Keratinocyte (primary cell): Measurements from ENCODE around the gene KRT2. TPM values are rescaled to one million over a fixed set of nuclear protein-coding genes. Genes with fewer than 3 reads are reported as not detected.

Experiments used
- DNase-seq: peaks from one replicate; pipeline ENCODE4 v3.0.0-alpha.2; 2011; ENCODE audit warnings: low read depth, missing footprints, low spot score
- FAIRE-seq: peaks from 2 replicates; lab custom pipeline; 2011; peaks lifted over from hg19 to GRCh38; lab: Jason Lieb, UNC
- H2AFZ ChIP-seq: 2 replicates; pipeline ENCODE4 v1.6.0; 2012; ENCODE audit warnings: low read length, control low read depth, inconsistent platforms; ENCODE audit not compliant: control insufficient read depth
- H3K27ac ChIP-seq: 2 replicates; pipeline ENCODE4 v1.5.1; 2011; ENCODE audit warnings: low read length; ENCODE audit not compliant: control insufficient read depth, insufficient read depth
- H3K27me3 ChIP-seq: 3 replicates; pipeline ENCODE4 v1.6.0; 2011; ENCODE audit warnings: low read length; ENCODE audit not compliant: control insufficient read depth, insufficient read depth; ENCODE audit errors: extremely low read depth
- H3K36me3 ChIP-seq, 2 experiments: 2 replicates in 1 of 2; 3 replicates in 1 of 2; pipeline ENCODE4 v1.5.1; 2011; ENCODE audit warnings: low read length in 2 of 2, mild to moderate bottlenecking in 1 of 2; ENCODE audit not compliant: control insufficient read depth in 2 of 2, insufficient read depth in 2 of 2; ENCODE audit errors: extremely low read depth in 1 of 2
- H3K4me1 ChIP-seq: 3 replicates; pipeline ENCODE4 v1.5.1; 2011; ENCODE audit warnings: low read length; ENCODE audit not compliant: control insufficient read depth, insufficient read depth; ENCODE audit errors: extremely low read depth
- H3K4me2 ChIP-seq: 3 replicates; pipeline ENCODE4 v1.6.0; 2011; ENCODE audit warnings: low read depth, low read length; ENCODE audit not compliant: control insufficient read depth, insufficient read depth; ENCODE audit errors: extremely low read depth
- H3K4me3 ChIP-seq, 3 experiments: fragments of 200-600 bp in 1 of 3; sonication (generic) in 1 of 3; 2 replicates in 2 of 3; 3 replicates in 1 of 3; pipeline ENCODE4 v1.5.1; 2011 to 2016; ENCODE audit warnings: low read length in 3 of 3, mild to moderate bottlenecking in 3 of 3, control low read depth in 2 of 3, inconsistent platforms in 1 of 3, low read depth in 1 of 3, mixed read lengths in 1 of 3, mixed run types in 1 of 3, moderate library complexity in 1 of 3; ENCODE audit not compliant: control insufficient read depth in 2 of 3, insufficient read depth in 2 of 3; ENCODE audit errors: extremely low read depth in 1 of 3
- H3K79me2 ChIP-seq: 2 replicates; pipeline ENCODE4 v1.6.0; 2012; ENCODE audit warnings: low read length; ENCODE audit not compliant: control insufficient read depth, insufficient read depth
- H3K9ac ChIP-seq: 3 replicates; pipeline ENCODE4 v1.6.0; 2011; ENCODE audit warnings: low read length; ENCODE audit not compliant: control insufficient read depth, insufficient read depth; ENCODE audit errors: extremely low read depth
- H3K9me1 ChIP-seq: 3 replicates; pipeline ENCODE4 v1.6.0; 2011; ENCODE audit warnings: low read length; ENCODE audit not compliant: control insufficient read depth, insufficient read depth; ENCODE audit errors: extremely low read depth
- H3K9me3 ChIP-seq: 2 replicates; pipeline ENCODE4 v1.5.1; 2012; ENCODE audit warnings: low read depth, low read length; ENCODE audit not compliant: control insufficient read depth
- H4K20me1 ChIP-seq: 3 replicates; pipeline ENCODE4 v1.6.0; 2011; ENCODE audit warnings: low read length; ENCODE audit not compliant: control insufficient read depth, insufficient read depth; ENCODE audit errors: extremely low read depth
- CTCF ChIP-seq, 3 experiments: IDR thresholded peaks in 1 of 3; conservative IDR thresholded peaks in 1 of 3; optimal IDR thresholded peaks in 1 of 3; 2 replicates in 2 of 3; 3 replicates in 1 of 3; pipeline versions ENCODE3 to v1.5.1; 2011; ENCODE audit warnings: low read length in 3 of 3, mild to moderate bottlenecking in 3 of 3, moderate library complexity in 2 of 3, control low read depth in 1 of 3, inconsistent platforms in 1 of 3; ENCODE audit not compliant: insufficient read depth in 2 of 3; ENCODE audit errors: extremely low read depth in 1 of 3
- EZH2 ChIP-seq: IDR thresholded peaks from one replicate; pipeline ENCODE4 v1.6.1; 2012; ENCODE audit warnings: inconsistent platforms, mild to moderate bottlenecking, low read length, moderate library complexity
- dilution Hi-C: fragments of 300-500 bp; cut with MboI; formaldehyde crosslinking; loops from one replicate; pipeline ENCODE4 v1.7.0; 2020; ENCODE audit warnings: low sequenced_read_pairs; ENCODE audit not compliant: extremely low pct_ligation_motif_present
- polyA plus RNA-seq, 5 experiments: library from polyadenylated mRNA; depleted of rRNA in 3 of 5; stranded (reverse) in 3 of 5; stranded (forward) in 1 of 5; unstranded in 1 of 5; fragments of >200 nt; gene quantifications; 1 replicate in 1 of 5; 2 replicates in 3 of 5; 3 replicates in 1 of 5; pipeline versions ENCODE4 v1.2.1 to v1.2.3, GENCODE V29; 2011 to 2012; ENCODE audit warnings: missing spikeins in 2 of 5, low read depth in 1 of 5, low replicate concordance in 1 of 5

The KRT2 gene
- polyA plus RNA-seq, 1 donor (not counting 4 experiments of a cell fraction or from before 2014, with no cell fraction given): 0.69 TPM

DNA sequence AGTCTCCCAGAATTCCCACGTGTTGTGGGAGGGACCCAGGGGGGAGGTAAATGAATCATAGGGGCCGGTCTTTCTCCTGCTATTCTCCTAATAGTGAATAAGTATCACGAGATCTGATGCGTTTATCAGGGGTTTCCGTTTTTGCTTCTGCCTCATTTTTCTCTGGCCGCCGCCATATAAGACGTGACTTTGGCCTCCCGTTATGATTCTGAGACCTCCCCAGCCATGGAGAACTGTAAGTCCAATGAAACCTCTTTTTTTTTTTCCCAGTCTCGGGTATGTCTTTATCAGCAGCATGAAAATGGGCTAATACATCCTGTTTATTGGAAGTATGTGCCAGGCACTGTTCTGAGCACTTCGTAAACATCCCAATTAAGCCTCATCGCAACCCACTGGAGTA is 51.5 kb downstream of the KRT2 start:
- no peak overlapping the region for H3K4me2 ChIP-seq
- TF ChIP-seq CTCF (optimal IDR thresholded peaks at IDR 0.05 in 1 of 3, IDR thresholded peaks at IDR 0.05 in 1 of 3, conservative IDR thresholded peaks at IDR 0.05 in 1 of 3; ENCODE audit: extremely low read depth in 1 of 3, insufficient read depth in 2 of 3, low read length in 3 of 3) (no peak), EZH2 (no peak)
- no peaks in the 10 kb centered on the region for H3K4me1 ChIP-seq
- no peak overlapping the region for H3K9ac ChIP-seq
- no peak overlapping the region for H3K27ac ChIP-seq
- no peaks in the 10 kb centered on the region for H3K36me3 ChIP-seq
- H2AFZ ChIP-seq: no peak overlapping the region
- FAIRE-seq (no peak), DNase-seq (no peak)
- no peaks in the 10 kb centered on the region for H4K20me1 ChIP-seq
- H3K9me1 ChIP-seq: no peaks in the 10 kb centered on the region
- no peaks in the 10 kb centered on the region for H3K9me3 ChIP-seq
- no peaks in the 10 kb centered on the region for H3K79me2 ChIP-seq
- dilution Hi-C loops: no loop called here
- H3K27me3 ChIP-seq: peaks cover 44% of the 10 kb centered on the region
- no peak overlapping the region for H3K4me3 ChIP-seq

- H3K79me2 ChIP-seq: no peaks in the 10 kb centered on the region
Measured at GRCh38 chr12:52600071-52600470, 51.9 kb downstream of the KRT2 start.

More at GRCh38 chr12:52600071-52600470, 51.9 kb downstream of the KRT2 start:
- Histone ChIP-seq H3K4me2 (no peak overlapping the region), H3K9me1 (no peaks in the 10 kb centered on the region), H3K9ac (no peak overlapping the region), H3K9me3 (no peaks in the 10 kb centered on the region), H4K20me1 (no peaks in the 10 kb centered on the region), H3K4me3 (no peak overlapping the region), H3K36me3 (no peaks in the 10 kb centered on the region), H2AFZ (no peak overlapping the region), H3K4me1 (no peaks in the 10 kb centered on the region), H3K27ac (no peak overlapping the region), H3K27me3 (peaks cover 44% of the 10 kb centered on the region)
- no peak for TF ChIP-seq CTCF (optimal IDR thresholded peaks at IDR 0.05 in 1 of 3, IDR thresholded peaks at IDR 0.05 in 1 of 3, conservative IDR thresholded peaks at IDR 0.05 in 1 of 3; ENCODE audit: extremely low read depth in 1 of 3, insufficient read depth in 2 of 3, low read length in 3 of 3)
- no peak for TF ChIP-seq EZH2
- dilution Hi-C loops: no loop called here
- no peak for DNase-seq
- FAIRE-seq: no peak
